Fibroblast of skin of scalp (primary cell): ENCODE results near the gene CSF2.
A peak's percentile ranks its signal among the peaks of the same experiment; 100 is the strongest.

Source experiments
- DNase-seq: peaks from one replicate; pipeline ENCODE4 v3.0.0-alpha.2; 2013

CSF2 gene

DNA sequence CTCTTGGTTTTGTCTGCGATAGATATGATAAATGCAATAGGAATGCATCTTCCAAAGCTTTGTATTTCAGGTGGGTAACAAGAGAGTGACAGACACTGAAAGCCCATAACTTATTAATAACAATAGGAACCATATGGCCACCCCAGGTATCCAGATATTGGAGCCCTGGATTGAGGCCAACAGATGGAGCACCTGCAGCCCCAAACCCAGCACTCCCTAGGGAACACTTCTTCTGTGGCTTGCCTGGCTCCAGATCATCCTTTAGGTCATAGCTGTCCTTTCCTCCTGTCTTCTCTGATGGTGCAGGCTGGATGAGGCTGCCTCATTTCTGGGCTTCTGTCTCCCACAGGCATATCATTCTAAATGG, 18.2 kb upstream of the CSF2 start:
- no peak for DNase-seq

DNA sequence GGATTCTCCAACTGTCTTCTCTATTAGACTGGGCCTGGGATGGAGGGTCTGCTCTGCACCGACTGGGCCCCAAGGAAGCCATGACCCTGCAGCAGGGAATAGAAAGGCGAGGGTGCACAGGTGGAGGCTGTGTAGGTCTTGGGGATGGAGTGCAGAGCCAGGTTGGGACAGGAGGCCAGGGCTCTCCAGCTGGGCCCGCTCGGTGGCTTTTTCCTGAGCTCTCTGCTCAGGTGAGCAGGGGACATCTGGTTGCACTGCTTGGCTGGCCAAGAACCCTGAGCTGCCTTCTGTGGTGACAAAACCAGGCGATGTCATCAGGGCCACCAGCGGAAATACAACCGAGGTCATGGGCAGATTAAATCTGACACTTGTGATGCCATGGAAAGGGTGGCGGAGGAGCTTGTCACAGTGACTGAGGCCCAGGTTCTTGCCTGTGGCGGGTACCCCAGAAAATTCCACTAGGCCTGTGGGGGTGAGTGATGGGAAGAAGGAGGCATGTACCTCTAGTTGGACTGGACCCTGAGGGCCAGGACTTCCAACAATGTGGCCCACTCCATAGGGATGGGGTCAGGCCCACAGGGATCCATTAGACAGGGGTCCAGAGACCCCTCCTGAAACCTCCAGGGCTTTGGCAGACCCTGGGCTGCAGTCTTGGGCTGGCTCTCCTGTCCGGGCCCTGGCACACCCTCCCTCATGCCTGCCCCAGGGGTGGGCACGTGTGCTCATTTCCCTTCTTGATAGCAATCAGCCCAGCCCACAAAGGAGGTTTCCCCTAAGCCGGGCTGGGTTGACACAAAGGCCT, 17.6 kb upstream of the CSF2 start:
- no peak for DNase-seq

DNA sequence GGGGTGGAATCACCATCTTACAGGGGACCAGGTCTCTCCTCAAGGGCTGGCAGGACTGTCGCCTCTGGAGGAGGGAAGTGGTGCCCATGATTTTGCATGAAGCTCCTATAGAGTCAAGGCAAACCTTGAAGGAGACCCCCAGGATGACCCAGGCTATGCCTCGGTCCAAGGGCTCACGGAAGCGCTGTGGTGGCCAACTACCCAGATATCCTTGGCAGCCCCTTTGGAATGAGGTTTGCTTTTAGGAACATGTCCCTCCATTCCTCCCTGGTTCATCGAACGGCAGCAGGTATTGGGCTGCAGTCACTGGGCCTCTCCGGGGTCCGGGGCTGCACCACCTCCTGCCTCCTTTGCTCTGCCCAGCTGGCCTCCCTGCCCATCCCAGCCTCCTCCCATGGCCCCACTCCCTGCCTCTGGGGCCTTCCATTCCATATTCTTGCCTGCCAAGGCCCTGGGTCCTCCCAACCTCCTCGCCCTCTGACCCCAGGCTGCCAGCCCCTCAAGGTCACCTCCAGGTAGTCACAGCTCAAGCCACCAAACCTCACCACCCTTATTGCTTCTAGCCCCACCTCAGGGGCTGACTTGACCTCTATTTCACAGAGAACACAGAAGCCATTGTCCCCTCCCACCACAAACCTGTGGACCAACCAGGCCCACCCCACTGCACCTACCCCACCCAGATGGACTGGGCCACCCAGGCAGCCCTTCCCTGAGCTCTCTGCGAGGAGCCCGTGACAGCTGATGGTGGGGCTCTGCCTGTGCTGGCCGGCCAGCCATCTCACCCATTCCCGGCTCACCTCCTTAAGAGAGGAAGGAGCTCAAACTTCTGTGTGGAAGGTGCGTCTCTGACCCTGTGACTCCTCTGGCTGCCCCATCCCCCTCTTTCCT, 16.7 kb upstream of the CSF2 start:
- DNase-seq, result no peak

DNA sequence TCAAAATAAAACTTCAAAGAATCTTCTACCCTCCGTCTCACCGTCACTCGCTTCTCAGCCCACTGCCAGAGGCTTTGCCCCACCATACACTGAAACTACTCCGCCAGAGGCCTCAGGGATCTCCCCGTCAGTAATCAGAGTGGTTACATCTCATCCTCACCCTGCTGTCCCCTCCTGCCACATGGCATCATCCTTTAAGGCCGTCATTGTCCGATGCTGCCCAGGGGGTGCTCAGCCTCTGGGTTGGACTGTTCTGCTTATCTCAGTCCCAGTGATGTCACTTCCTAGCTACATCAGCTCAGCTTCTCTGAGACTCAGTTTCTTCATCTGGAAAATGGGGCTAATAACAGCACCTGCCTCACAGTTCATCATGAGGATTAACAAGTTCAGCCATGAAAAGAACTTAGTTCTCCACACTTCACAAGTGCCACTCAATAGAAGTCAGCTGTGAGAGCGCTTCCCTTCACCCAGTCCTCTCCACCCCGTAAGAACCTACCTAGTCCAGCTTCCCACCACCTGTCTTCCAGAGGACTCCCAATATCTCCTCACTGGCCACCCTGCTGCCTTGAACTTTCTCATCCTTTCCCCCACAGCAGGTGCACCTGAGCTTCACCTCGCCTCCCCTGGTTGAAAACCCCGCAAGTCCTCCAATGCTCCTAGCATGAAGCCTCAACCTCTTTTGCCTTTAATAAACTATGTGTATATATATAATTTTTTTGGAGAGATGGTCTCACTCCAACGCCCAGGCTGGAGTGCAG, 15.9 kb upstream of the CSF2 start:
- no peak for DNase-seq

DNA sequence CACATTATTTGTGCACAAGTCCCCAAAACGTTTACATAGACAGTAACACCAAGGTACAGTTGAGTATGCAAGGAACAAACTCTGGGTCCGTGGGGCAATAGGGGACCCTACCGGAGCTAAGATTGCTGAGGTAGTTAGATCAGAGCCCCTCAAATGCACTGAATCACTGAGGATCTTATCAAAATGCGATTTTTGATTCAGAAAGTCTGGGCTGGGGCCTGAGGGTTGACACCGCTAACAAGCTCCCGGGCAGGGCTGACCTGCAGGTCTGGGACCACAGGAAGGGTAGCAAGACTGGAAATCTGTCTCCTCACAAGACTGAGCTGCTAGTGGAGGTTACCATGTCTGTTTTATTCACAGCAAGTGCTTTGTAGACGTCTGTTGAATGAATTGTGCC, 14.9 kb upstream of the CSF2 start:
- DNase-seq, result no peak

DNA sequence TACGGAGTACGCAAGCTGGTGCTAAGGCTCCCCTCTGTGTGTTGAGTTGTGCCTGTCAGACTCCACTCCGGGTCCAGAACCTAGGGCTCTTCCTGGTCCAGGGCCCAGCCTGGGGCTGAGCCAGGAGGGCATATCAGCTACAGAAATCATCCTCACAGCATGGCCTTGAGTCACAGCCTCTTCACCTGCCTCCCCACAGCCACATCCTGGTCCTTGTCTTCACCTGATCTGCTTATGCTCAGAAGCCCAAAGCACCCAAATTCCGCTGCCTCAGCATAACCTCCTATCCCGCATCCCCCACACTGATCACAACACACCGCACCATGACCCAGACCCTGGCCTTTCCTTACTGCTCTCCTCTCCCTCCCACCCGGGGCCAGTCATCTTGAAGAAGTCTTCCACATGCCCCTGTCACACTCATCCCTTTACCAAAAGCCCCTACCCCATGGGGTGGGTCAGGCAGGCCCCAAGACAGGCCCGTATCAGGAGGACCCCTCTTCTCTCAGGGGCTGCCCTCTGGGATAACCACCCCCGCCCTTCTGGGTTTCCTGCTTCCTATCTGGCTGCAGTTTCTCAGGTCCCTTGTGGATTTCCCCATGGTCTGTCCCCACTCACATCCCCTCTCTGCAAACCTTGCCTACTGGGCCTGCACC, 14.4 kb upstream of the CSF2 start:
- no peak for DNase-seq

DNA sequence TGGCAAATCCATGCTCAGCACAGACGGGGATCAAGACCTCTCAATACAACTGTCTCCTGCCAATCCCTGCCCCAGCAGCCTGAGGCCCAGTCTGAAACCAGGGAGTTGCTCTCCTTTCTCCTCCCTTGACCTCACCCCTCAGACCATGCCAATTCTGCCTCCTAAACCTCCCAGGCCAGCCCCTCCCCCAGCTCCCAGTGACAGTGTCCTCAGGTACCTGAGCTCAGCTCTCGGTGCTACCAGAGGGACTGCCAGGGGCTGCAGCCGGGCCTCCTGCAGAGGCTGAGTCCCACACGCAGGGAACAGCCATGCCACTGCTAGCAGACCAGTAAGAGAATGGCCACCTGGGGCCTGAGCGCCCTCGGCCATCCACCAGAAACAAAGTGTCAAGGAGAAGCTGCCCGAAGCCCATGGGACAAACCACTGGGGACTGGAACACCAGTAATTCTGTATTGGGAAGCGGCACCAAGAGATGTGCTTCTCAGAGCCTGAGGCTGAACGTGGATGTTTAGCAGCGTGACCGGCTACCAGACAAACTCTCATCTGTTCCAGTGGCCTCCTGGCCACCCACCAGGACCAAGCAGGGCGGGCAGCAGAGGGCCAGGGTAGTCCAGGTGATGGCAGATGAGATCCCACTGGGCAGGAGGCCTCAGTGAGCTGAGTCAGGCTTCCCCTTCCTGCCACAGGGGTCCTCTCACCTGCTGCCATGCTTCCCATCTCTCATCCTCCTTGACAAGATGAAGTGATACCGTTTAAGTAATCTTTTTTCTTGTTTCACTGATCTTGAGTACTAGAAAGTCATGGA, 13.7 kb upstream of the CSF2 start:
- DNase-seq, result no peak

DNA sequence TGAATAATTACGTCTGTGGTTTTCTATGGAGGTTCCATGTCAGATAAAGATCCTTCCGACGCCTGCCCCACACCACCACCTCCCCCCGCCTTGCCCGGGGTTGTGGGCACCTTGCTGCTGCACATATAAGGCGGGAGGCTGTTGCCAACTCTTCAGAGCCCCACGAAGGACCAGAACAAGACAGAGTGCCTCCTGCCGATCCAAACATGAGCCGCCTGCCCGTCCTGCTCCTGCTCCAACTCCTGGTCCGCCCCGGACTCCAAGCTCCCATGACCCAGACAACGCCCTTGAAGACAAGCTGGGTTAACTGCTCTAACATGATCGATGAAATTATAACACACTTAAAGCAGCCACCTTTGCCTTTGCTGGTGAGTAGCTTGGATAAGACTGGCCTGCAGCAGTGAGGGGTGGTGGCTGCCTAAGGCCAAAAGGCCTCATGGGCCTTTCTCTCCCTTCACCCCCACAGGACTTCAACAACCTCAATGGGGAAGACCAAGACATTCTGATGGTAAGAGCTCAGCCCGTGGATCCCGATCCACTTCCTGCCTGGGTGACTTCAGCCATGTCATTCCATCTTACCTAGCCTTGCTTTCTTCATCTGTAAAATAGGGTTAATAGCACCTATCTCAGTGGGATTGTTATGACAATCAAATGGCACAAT, 13.0 kb upstream of the CSF2 start, which contains the start of gene IL3:
IL3 (plus strand) TSS at position 155 of the 661 bp plus-strand sequence; CDS start at position 207, 52 bp downstream.
- DNase-seq, result no peak

DNA sequence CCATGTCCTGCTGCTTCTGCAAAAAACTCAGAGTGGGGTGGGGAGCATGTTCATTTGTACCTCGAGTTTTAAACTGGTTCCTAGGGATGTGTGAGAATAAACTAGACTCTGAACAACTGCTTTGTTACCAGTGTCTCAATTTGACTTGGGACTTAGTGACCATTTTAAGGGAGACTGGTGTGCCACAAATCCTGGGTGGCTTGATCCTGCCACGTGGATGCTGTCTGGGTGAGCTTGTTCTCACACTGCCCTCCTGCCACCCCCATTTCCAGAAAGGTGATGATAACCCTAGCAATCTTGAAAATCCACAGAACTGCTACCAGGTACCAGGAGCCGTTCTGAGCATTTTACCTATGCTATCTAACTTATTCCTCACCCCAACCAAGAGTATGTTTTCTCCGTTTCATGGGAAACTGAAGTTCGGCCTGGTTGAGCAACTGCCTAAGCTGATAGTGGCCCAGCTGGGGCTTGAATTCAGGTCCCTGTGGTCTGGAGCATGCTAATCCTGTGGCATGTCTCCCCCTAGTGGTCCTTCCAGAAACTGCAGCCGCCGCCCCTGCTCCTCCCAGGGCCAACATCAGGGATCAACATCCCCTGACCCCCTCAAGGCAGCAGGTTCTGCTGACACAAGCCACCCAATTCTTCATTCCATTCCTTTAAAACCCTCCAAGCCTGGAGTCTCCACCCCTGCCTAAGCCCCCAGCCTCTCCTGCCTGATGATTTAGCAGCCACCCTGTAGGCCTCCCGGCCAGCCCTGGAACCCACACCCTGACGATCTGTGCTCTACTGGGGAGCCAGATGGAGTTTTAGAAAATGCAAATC, 10.3 kb upstream of the CSF2 start:
- peak; percentile 63 for DNase-seq

DNA sequence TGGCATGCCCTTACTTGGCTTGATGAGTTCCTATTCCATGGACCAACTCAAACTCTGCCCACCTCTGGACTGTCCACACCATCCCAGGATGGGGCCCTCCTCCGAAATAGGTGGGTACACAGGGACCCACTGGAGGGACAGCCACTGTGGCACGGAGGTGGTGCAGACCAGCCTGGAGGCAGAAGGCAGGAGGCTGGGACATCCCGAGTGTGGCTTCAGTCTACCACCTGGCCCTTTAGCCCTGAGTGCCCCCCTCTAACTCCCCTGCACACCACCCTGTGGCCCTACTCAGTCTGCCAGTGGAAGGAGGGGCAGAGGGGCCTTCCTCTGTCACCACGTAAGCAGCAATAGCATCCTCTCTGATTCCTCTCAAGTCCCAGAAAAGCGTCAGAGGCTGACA, 9.4 kb upstream of the CSF2 start:
- no peak for DNase-seq

DNA sequence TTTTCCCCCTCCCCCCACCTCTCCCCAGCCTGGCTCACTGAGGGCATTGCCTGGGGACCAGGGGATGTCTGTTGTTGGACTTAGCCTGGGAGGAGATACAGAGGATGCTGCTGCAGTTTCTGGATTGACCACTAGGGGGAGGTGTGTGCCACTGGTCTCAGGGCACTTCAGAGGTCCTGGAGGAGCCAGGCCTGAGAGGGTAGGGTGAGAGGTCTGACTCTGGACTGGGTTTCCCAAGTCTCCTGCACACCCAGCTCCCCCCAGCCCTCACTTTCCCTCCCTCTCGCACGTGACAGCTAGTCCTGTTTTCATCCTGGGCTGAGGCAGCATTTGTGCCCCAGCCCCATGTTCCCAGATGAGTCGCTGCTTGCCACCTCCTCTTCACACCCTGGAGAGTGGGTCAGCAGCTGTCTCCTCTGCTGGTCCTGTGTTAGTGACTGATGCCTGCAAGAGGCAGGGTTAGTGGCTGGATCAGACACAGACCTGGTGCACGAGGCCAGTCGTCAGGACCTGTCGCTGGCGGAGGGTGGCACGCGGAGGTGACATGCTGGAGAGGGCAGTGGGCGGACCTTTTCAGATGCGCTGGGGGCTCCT, 8.8 kb upstream of the CSF2 start:
- DNase-seq, result peak; percentile 71

DNA sequence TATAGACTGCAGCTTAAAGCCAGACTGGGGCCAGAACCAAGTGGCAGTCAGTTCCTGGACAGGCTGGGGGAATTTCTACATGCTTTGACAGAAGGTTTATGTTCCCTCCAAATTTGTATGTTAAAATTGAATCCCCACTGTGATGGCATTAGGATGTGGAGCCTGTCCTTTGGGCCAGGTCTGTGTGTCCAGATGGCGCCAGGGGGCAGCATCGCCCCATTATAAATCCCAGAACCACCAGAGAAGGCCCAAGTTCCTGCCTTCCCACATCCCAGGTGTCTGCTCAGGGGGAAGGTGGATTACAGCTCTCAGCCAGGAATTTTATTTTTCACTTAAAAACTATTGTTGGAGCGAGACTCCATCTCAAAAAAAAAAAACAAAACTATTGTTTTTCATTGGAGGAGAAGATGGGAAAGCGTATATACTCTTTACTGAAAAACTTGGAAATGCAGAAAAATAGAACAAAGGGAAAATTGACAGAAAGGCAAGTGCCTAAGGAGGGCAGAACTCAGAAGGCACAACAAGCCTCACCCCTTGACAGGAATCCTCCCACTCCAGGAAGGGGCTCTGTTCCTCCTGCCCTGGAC, 8.1 kb upstream of the CSF2 start:
- DNase-seq, result peak; percentile 68

DNA sequence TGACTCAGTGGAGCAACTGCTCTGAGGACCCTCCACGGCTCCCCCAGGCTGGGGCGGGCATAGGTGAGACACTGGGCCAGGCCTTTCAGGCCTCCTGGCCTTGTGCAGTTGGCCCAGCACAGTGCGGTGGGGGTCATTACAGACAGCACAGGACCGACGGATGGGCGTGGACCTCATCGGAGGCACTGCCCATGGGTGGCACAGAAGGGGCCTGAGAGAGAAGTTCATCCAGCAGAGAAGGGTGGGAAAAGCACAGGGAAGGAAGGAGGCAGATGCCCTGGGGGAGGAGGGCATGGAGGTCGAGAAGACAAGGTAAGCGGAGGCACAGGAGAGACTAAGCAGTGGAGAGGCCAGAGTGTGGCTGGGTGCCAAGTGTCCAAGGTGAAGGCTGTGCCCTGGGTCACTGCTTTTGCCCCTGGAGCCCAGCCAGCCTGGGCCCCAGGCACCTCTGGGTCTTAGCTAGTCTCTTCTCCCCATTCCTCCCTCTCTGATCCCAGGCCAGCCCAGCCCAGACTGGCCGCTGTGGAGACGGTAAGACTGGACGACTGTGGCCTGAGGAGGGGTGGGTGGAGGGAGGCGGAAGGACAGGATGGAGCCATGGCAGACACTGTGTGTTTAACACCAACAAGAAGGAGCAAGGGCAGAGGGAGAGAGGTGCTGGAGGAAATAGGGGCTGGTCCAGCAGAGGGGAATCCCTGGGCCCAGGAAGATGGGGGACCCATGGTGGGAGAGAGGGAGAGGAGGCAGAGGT, 7.5 kb upstream of the CSF2 start:
- DNase-seq, result no peak

DNA sequence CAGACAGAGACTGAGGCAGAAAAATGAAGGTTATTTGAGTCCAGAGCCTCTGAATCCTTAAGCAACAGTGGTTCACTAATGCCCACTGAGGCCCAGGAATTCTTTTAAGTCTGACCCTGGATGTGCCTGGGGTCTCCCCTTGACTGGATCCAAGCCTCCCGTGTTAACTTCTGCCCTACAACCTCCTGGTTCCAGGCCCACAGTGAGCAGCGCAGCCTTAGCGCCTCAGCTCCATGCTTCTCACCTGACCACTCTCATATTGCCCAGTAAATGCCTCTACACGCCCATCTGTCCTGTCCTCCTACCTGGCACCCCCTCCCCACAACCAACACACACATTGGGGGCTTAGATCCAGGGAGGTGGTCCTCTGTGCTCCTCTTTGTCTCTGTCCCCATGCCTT, 6.7 kb upstream of the CSF2 start:
- no peak for DNase-seq

DNA sequence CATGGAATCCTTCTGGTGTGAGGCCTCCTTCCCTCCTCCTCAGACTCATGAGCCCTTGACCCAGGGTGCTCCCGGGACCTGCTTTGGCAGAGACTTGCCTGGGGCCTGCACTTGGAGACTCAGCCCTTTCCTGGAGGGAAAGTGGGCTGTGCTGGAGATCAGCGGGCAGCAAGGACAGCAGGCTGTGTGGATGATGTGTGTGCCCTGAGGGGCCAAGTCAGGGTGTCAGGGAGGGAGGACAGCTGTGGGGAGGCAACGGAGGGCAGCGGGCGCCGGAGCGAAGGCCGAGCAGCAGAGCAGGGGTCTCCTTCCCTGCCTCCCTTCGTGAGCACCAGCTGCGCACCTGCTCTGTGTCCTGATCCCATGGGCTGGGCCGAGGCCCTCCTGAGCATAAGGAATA, 6.1 kb upstream of the CSF2 start:
- no peak for DNase-seq

DNA sequence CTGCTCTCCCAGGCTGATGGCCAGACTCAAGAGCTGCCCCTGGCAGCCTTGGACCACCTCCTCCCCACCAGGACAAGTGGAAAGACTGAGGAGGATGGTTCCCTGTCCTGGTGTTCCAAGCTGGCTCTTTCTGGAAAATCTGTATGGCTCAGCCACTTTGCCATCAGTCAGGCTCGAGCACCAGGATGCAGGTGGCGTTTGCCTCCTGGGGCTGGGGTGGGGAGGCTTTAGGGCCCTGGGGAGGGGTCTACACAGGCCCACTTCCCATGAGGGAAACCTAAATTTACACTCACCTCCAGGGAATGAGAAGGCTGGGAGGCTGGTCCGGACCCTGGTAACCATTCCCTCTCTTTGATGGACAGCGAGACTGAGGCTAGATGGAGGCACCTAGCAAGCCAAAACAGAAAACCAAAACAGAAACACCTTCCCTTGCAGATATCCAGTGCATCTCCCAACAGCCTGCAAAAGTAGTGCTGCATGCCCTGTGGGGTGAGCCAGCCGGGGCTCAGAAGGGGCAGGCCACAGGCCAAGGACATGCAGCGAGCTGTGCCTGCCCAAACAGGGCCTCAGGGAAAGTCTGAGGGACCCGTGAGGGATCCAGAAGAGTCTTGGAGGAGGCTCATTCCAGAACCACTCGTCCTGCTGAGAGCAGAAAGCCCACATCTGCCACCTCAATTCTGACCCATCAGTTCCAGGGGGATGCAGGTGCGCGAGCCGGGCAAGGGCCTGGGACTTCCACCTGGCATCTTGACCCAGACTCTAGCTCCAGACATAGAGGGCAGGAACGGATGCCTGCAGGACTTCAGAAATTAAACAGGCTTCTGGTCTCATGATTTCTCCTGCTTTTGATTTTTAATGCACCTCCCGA, 5.4 kb upstream of the CSF2 start:
- no peak for DNase-seq

DNA sequence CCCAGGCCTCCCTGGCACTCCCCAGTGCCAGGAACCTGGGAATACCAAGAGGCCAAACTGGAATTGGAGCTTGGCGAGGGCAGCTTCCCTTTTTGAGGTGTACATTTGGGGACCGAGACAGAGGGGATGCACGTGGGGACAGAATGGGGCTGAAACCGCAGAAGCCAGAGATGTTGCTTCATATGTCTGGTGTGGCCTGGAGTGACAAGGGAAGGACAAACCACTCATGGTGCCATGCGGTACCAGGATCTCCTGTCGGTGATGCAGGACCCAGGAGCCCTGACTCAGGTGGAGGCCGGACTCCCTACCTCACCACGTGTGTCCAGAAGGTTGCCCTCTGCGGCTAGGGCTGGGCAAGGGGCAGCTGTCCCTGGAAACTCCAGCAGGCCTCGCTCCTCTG, 4.0 kb upstream of the CSF2 start:
- no peak for DNase-seq

DNA sequence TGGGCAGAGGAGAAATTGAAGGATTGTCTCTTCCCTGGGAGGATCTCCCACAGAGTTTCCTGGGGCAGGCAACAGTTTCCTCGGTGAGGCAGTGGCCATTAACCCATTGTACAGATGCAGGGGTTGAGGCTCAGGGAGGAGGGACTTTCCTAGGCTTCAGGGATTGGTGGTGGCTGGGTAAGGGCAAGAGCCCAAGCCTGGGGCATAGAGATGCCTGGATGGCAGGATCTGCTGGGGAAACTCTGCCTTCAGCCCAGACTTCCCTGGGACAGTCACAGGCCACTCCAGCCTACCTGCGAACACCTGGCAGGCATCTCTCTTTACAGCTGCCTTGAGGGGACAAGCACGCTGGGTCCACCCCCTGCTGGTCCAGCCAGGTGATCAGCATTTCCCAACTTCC, 3.6 kb upstream of the CSF2 start:
- DNase-seq, result no peak
